Neural crest cell (in vitro differentiated cells): Measurements from ENCODE around the gene KNCN. TPM values are rescaled to one million over a fixed set of nuclear protein-coding genes. Genes with fewer than 3 reads are reported as not detected.

Experiments
- DNase-seq: peaks from one replicate; pipeline ENCODE4 v3.0.0; 2021; ENCODE audit warnings: low read depth, mixed read lengths, low spot score
- H3K27ac Mint-ChIP-seq: one replicate; pipeline ENCODE4 v1.8.0; 2021; ENCODE audit warnings: mild to moderate bottlenecking, mixed read lengths; ENCODE audit not compliant: unreplicated experiment
- H3K27me3 Mint-ChIP-seq: 2 replicates; pipeline ENCODE4 v1.8.0; 2021; ENCODE audit warnings: low read depth, mild to moderate bottlenecking, mixed read lengths
- H3K36me3 Mint-ChIP-seq: 2 replicates; pipeline ENCODE4 v1.8.0; 2021; ENCODE audit warnings: low read depth, mild to moderate bottlenecking, mixed read lengths
- H3K4me1 Mint-ChIP-seq: 2 replicates; pipeline ENCODE4 v1.8.0; 2021; ENCODE audit warnings: mixed read lengths
- H3K4me3 Mint-ChIP-seq: one replicate; pipeline ENCODE4 v1.8.0; 2021; ENCODE audit warnings: mild to moderate bottlenecking, mixed read lengths
- H3K9me3 Mint-ChIP-seq: 2 replicates; pipeline ENCODE4 v1.8.0; 2021; ENCODE audit warnings: mixed read lengths
- long read RNA-seq: library from polyadenylated mRNA; unstranded; transcript quantifications from one replicate; pipeline ENCODE4 v2.0.0, GENCODE V29; 2020
- total RNA-seq: library from RNA; stranded (reverse); gene quantifications from 2 replicates; pipeline ENCODE4 v1.2.1, GENCODE V29; 2021
- TF ChIP-seq, protein P1 (sequence below): fragments of 200-600 bp; sonication (generic); conservative IDR thresholded peaks from 2 replicates; pipeline ENCODE4 v1.5.0; 2021; ENCODE audit warnings: antibody characterized with exemption, mild to moderate bottlenecking

Gene KNCN
- total RNA-seq: not detected in 2 replicates
- long read RNA-seq: 0 reads

- no peaks in the 10 kb centered on the region for H3K9me3 Mint-ChIP-seq
- H3K36me3 Mint-ChIP-seq: no peaks in the 10 kb centered on the region
- peak within 1 kb of the TSS; percentile 83 for H3K27ac Mint-ChIP-seq
- peaks cover 14% of the 10 kb centered on the region for H3K4me1 Mint-ChIP-seq
- DNase-seq: no peak
- TF ChIP-seq, protein P1, sequence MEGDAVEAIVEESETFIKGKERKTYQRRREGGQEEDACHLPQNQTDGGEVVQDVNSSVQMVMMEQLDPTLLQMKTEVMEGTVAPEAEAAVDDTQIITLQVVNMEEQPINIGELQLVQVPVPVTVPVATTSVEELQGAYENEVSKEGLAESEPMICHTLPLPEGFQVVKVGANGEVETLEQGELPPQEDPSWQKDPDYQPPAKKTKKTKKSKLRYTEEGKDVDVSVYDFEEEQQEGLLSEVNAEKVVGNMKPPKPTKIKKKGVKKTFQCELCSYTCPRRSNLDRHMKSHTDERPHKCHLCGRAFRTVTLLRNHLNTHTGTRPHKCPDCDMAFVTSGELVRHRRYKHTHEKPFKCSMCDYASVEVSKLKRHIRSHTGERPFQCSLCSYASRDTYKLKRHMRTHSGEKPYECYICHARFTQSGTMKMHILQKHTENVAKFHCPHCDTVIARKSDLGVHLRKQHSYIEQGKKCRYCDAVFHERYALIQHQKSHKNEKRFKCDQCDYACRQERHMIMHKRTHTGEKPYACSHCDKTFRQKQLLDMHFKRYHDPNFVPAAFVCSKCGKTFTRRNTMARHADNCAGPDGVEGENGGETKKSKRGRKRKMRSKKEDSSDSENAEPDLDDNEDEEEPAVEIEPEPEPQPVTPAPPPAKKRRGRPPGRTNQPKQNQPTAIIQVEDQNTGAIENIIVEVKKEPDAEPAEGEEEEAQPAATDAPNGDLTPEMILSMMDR: no peak
- peaks cover 17% of the 10 kb centered on the region for H3K27me3 Mint-ChIP-seq
- no peak within 1 kb of the TSS for H3K4me3 Mint-ChIP-seq
Observed at GRCh38 chr1:46551597-46552095, at the start of gene KNCN. KNCN (minus strand) TSS chr1:46551647; CDS start chr1:46551215, 432 bp downstream.

DNA sequence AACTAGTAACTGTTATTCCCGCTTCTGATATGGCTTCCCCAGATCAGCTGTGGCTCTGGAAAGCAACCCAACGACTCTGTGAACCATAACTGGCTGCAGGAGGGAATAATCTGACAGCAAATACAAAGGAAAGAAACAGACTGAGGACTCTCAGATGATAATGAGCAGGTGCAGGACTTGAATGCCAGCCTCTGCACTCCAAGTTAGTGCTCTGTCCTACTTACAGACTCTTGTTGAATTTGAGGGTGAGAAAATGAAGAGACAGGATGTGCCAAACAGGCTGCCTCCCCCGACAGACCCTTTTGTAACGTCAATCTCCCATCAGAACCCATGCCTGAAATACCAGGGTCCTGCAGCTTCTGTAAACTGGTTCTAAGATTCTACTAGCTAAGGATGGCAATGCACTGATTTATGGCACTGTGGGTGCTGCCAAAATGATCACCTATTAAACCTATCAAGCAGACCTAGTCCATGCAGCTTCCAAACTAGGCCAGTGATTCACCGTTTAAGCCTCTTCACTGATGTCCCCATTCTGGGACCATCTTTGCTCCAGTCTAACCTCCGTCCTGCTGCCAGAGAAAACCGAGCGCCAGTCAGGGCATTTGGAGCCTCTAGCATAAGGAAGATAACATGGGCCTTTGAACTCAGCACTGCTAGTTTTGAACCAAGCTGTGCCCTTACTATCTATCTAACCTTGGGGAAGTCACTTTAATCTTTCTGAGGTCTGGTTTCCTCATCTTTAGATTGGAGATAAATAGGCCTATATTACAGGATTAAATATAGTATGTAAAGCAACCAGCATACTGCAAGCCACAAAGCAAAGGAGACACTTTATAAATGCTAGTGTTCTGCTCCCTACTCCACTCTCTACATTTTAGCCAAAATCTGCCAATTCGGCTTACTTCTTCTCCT is 47.9 kb upstream of the KNCN start:
- no peak for DNase-seq
- Mint-ChIP-seq H3K4me3 (no peak overlapping the region), H3K9me3 (no peaks in the 10 kb centered on the region), H3K27ac (no peak overlapping the region), H3K36me3 (no peaks in the 10 kb centered on the region), H3K27me3 (no peaks in the 10 kb centered on the region), H3K4me1 (peaks cover 17% of the 10 kb centered on the region)
- TF ChIP-seq, protein P1: no peak

DNA sequence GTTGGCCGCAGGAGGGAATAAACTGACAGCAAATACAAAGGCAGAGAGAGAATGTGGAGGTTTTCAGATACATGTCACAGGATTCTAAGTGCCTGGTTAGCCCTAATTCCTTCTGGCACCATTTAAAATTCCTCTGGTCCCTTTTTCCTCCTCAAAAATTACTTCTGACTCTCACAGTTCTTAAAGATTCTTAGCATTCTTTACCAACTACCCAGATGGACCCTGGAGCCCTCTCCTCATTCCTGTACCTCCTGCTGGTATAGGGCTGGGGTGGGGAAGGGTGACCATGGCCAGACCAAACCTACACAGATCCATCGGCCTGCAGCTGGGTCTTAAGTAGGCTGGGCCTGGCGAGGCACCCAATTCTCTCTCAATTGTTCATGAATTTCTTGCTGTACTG is 45.4 kb upstream of the KNCN start:
- H3K36me3 Mint-ChIP-seq: peaks cover 7% of the 10 kb centered on the region
- peaks cover 2% of the 10 kb centered on the region for H3K4me1 Mint-ChIP-seq
- TF ChIP-seq, protein P1: no peak
- no peak overlapping the region for H3K4me3 Mint-ChIP-seq
- no peaks in the 10 kb centered on the region for H3K9me3 Mint-ChIP-seq
- no peak for DNase-seq
- H3K27me3 Mint-ChIP-seq: no peaks in the 10 kb centered on the region
- no peak overlapping the region for H3K27ac Mint-ChIP-seq

- no peak for DNase-seq
- Mint-ChIP-seq H3K9me3 (no peaks in the 10 kb centered on the region), H3K4me1 (no peaks in the 10 kb centered on the region), H3K27ac (no peak overlapping the region), H3K4me3 (no peak overlapping the region), H3K36me3 (peaks cover 7% of the 10 kb centered on the region), H3K27me3 (no peaks in the 10 kb centered on the region)
- TF ChIP-seq, protein P1: no peak
Observed at GRCh38 chr1:46596036-46596435, 44.6 kb upstream of the KNCN start.

- H3K4me1 Mint-ChIP-seq: no peaks in the 10 kb centered on the region
- peaks cover 10% of the 10 kb centered on the region for H3K36me3 Mint-ChIP-seq
- no peaks in the 10 kb centered on the region for H3K9me3 Mint-ChIP-seq
- no peaks in the 10 kb centered on the region for H3K27me3 Mint-ChIP-seq
- TF ChIP-seq, protein P1: no peak
- no peak overlapping the region for H3K27ac Mint-ChIP-seq
- no peak for DNase-seq
- no peak overlapping the region for H3K4me3 Mint-ChIP-seq
Observed at GRCh38 chr1:46595127-46595526, 43.7 kb upstream of the KNCN start.
